AG10803 (cell line): ENCODE results near the gene CTNNBIP1.

Source experiments
- DNase-seq: peaks from one replicate; pipeline ENCODE4 v3.0.0; 2010; ENCODE audit warnings: low read depth
- H3K4me3 ChIP-seq: 2 replicates; pipeline ENCODE4 v1.5.1; 2011; ENCODE audit warnings: mild to moderate bottlenecking, low read length, control low read depth
- CTCF ChIP-seq: conservative IDR thresholded peaks from 2 replicates; pipeline ENCODE4 v1.5.1; 2011; ENCODE audit warnings: mild to moderate bottlenecking, low read length, control low read depth, inconsistent platforms

Gene CTNNBIP1

GRCh38 chr1:9821710-9822109 lies 88.4 kb downstream of the CTNNBIP1 start:
- no peak for DNase-seq
- TF ChIP-seq CTCF: no peak

GRCh38 chr1:9820521-9820920 lies 89.5 kb downstream of the CTNNBIP1 start:
- no peak for DNase-seq
- TF ChIP-seq CTCF: no peak
- no peak overlapping the region for H3K4me3 ChIP-seq

More at GRCh38 chr1:9821710-9822109, 88.4 kb downstream of the CTNNBIP1 start:
- no peak overlapping the region for H3K4me3 ChIP-seq

- DNase-seq: no peak
- no peak overlapping the region for H3K4me3 ChIP-seq
- TF ChIP-seq CTCF: no peak
Observed at GRCh38 chr1:9817734-9818133, 92.3 kb downstream of the CTNNBIP1 start.

GRCh38 chr1:9816199-9816598 lies 93.9 kb downstream of the CTNNBIP1 start:
- TF ChIP-seq CTCF: no peak
- peak; percentile 15 for DNase-seq
- H3K4me3 ChIP-seq: no peak overlapping the region

GRCh38 chr1:9815150-9815549 lies 94.9 kb downstream of the CTNNBIP1 start:
- TF ChIP-seq CTCF: no peak
- DNase-seq: no peak
- no peak overlapping the region for H3K4me3 ChIP-seq

- no peak overlapping the region for H3K4me3 ChIP-seq
- no peak for DNase-seq
- TF ChIP-seq CTCF: no peak
Observed at GRCh38 chr1:9814619-9815018, 95.5 kb downstream of the CTNNBIP1 start.

- no peak for DNase-seq
- no peak for TF ChIP-seq CTCF
- no peak overlapping the region for H3K4me3 ChIP-seq
Observed at GRCh38 chr1:9811239-9811966, 98.7 kb downstream of the CTNNBIP1 start.
